GM23248 (cell line): ENCODE data around the gene UTS2.

ENCODE experiments used
- EZH2 ChIP-seq: fragments of 200-600 bp; sonication (generic); IDR thresholded peaks from 2 replicates; pipeline ENCODE4 v1.6.1; 2018; ENCODE audit warnings: antibody characterized with exemption, mild to moderate bottlenecking; ENCODE audit not compliant: insufficient read depth, poor library complexity, severe bottlenecking
- EZH2phosphoT487 ChIP-seq: fragments of 200-600 bp; sonication (generic); IDR thresholded peaks from 2 replicates; pipeline ENCODE4 v1.6.1; 2018; ENCODE audit warnings: antibody characterized with exemption, moderate library complexity, mild to moderate bottlenecking, low read depth; ENCODE audit not compliant: insufficient read depth

DNA sequence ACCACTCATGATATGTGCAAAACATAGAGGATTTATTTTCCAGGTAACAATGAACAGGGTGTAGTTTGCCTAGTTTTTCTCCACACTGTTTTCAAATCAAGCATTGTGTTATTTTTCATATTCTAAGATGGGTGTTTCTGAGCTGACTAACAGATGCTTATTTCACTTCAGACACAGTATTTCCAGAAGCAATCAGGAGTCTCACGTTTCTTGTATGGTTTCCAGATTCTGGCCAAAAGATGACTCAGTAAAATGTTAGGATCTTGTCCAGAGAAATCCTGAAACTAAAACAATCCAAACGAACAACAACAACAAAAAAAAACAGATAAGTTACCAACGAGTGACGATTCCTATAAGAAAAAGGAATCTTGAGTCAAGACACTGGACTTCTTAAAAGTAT, 5.3 kb downstream of the UTS2 start:
- TF ChIP-seq EZH2phosphoT487 (no peak), EZH2 (no peak)
